Measurements from ENCODE around the gene ZSCAN5A.
"Not testable (repeated sequence)": the region's sequence is repeated elsewhere in the genome, so short reads cannot be mapped to it uniquely, and the experiment has no call there.

The ZSCAN5A gene

DNA sequence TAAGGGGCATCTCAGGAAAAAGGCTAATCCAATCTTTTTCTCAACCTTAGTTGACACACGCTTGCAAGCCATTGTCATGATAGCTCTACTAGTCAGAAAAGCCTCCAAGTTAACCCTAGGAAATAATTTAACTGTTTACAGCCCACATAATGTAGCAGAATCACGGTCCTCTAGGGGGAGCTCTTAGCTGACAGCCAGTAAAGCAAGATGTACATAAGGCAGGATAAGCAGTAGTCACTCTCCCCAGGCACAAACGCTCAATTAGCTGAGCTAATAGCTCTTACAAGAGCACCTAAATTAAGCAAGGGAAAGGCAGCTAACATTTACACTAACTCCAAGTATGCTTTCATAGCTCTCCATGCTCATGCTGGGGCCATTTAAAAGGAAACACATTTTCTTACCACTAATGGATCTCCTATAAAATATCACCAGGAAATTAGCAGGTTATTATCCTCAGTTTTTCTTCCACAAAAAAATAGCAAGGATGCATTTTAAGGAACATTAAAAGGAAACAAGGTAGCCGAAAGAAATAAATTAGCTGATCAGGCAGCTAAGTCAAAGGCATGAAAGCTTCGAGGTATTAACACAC lies 33.7 kb upstream of the ZSCAN5A start:
- TF ChIP-seq, protein P1, sequence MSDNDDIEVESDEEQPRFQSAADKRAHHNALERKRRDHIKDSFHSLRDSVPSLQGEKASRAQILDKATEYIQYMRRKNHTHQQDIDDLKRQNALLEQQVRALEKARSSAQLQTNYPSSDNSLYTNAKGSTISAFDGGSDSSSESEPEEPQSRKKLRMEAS (IDR thresholded peaks at IDR 0.05; ENCODE audit: low read depth, low read length), result no peak
- TF ChIP-seq, protein P2, sequence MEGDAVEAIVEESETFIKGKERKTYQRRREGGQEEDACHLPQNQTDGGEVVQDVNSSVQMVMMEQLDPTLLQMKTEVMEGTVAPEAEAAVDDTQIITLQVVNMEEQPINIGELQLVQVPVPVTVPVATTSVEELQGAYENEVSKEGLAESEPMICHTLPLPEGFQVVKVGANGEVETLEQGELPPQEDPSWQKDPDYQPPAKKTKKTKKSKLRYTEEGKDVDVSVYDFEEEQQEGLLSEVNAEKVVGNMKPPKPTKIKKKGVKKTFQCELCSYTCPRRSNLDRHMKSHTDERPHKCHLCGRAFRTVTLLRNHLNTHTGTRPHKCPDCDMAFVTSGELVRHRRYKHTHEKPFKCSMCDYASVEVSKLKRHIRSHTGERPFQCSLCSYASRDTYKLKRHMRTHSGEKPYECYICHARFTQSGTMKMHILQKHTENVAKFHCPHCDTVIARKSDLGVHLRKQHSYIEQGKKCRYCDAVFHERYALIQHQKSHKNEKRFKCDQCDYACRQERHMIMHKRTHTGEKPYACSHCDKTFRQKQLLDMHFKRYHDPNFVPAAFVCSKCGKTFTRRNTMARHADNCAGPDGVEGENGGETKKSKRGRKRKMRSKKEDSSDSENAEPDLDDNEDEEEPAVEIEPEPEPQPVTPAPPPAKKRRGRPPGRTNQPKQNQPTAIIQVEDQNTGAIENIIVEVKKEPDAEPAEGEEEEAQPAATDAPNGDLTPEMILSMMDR (IDR thresholded peaks at IDR 0.05; ENCODE audit: low read depth, low read length), result peak; percentile 37
- TF ChIP-seq POLR2A (IDR thresholded peaks at IDR 0.05; ENCODE audit: extremely low read depth, insufficient read length) (no peak), MYC (IDR thresholded peaks at IDR 0.05; ENCODE audit: low read depth, low read length) (no peak)
- H3K4me3 ChIP-seq (ENCODE audit: low read depth, low read length), result no peak overlapping the region
- peak; percentile 42 for DNase-seq (ENCODE audit: low read depth)

DNA sequence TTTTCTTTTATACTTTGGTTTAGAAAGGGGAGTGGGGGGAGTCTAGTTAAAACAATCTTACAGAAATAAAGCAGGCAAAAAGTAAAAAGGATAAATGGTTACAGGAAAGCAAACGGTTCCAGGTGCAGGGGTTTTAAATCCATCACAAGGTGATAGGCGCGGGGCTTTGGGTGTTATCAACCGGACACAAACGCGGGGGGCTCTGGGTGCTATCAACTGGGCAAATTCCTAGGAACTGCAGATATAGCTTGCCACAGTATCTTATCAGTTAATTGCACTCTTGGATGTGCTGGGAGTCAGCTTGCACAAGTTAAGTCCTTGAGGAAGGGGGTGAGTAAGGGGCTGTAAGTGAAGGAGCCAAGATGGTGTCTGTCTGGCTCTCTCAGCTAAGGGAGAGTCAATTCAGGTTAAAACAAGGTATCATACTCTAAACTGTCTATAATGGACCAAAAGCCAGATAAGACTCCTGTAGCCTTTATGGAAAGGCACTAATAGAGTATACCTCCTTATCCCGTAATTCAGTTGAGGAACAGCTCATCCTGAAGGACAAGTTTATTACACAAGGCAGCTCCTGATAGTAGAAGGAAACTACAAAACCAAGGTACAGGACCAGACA lies 32.6 kb upstream of the ZSCAN5A start:
- no peak overlapping the region for H3K4me3 ChIP-seq (ENCODE audit: low read depth, low read length)
- no peak for TF ChIP-seq POLR2A (IDR thresholded peaks at IDR 0.05; ENCODE audit: extremely low read depth, insufficient read length)
- TF ChIP-seq, protein P2 (IDR thresholded peaks at IDR 0.05; ENCODE audit: low read depth, low read length), result no peak
- no peak for DNase-seq (ENCODE audit: low read depth)

DNA sequence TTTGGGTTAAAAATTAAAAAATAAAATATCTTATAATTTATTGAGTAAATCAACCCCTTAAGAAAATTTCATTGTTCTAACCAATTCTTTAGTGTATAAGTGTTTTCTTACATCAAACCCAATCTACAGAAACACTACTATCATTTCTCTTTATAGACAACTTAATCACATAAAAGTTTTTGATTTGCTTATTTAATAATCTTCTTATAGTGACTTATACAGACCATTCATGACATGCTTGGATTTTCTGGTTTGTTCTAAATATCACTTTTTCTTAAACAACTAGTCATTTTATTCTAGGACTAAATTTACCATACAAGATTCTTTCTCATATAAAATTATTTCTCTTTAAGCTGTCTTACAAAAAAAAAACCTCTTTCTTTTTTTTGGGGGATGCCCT lies 27.3 kb upstream of the ZSCAN5A start:
- TF ChIP-seq MYC (IDR thresholded peaks at IDR 0.05; ENCODE audit: low read depth, low read length) (no peak), POLR2A (IDR thresholded peaks at IDR 0.05; ENCODE audit: extremely low read depth, insufficient read length) (no peak)
- TF ChIP-seq, protein P1 (IDR thresholded peaks at IDR 0.05; ENCODE audit: low read depth, low read length), result no peak
- TF ChIP-seq, protein P2 (IDR thresholded peaks at IDR 0.05; ENCODE audit: low read depth, low read length), result no peak
- no peak for DNase-seq (ENCODE audit: low read depth)
- no peak overlapping the region for H3K4me3 ChIP-seq (ENCODE audit: low read depth, low read length)

DNA sequence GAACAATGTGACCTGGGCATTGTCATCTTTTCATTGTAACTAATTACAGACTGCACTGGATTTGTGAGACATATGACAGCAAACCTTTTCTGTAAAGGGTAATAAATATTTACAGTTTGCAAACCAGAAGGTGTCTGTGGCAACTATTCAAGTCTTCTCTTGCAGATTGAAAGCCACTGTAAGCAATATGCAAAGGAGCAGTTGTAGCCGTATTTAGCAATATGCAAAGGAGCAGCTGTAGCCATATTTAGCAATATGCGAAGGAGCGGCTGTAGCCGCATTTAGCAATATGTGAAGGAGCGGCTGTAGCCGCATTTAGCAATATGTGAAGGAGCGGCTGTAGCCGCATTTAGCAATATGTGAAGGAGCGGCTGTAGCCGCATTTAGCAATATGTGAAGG lies 24.4 kb upstream of the ZSCAN5A start:
- H3K4me3 ChIP-seq (ENCODE audit: low read depth, low read length); DNase-seq (ENCODE audit: low read depth): not testable (repeated sequence)

DNA sequence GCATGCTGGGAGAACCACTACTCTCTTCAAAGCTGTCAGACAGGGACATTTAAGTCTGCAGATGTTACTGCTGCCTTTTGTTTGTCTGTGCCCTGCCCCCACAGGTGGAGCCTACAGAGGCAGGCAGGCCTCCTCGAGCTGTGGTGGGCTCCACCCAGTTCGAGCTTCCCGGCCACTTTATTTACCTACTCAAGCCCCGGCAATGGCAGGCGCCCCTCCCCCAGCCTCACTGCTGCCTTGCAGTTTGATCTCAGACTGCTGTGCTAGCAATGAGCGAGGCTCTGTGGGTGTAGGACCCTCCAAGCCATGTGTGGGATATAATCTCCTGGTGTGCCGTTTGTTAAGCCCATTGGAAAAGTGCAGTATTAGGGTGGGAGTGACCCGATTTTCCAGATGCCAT lies 22.4 kb upstream of the ZSCAN5A start:
- not testable (repeated sequence) for DNase-seq (ENCODE audit: low read depth); H3K4me3 ChIP-seq (ENCODE audit: low read depth, low read length)

DNA sequence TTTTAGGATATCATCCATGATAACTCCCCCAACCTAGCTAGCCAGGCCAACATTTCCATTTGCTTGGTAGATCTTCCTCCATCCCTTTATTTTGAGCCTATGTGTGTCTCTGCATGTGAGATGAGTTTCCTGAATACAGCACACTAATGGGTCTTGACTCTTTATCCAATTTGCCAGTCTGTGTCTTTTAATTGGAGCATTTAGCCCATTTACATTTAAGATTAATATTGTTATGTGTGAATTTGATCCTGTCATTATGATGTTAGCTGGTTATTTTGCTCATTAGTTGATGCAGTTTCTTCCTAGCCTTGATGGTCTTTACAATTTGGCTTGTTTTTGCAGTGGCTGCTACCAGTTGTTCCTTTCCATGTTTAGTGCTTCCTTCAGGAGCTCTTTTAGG lies 20.7 kb upstream of the ZSCAN5A start:
- not testable (repeated sequence) for H3K4me3 ChIP-seq (ENCODE audit: low read depth, low read length); DNase-seq (ENCODE audit: low read depth)

DNA sequence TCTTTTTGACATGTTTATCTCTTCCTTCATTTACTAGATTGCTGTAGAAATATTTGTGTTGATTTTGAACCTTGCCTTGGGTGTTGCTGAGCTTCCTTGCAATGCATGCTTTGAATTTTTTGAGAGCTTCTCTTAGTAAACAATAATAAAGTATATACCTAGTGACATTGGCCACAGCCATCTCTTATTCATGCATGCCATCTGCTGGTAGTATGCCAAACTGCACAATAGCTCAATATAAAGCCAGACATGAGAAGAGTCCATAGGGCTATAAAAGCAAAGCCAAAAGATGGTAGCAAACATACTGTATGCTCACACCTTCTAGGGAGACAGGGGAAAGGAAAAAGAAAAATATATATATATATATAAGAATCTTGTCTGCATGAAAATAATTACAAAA lies 18.9 kb upstream of the ZSCAN5A start:
- no peak for TF ChIP-seq MYC (IDR thresholded peaks at IDR 0.05; ENCODE audit: low read depth, low read length)
- TF ChIP-seq, protein P1 (IDR thresholded peaks at IDR 0.05; ENCODE audit: low read depth, low read length), result no peak
- TF ChIP-seq, protein P2 (IDR thresholded peaks at IDR 0.05; ENCODE audit: low read depth, low read length), result peak; percentile 51
- TF ChIP-seq POLR2A (IDR thresholded peaks at IDR 0.05; ENCODE audit: extremely low read depth, insufficient read length), result no peak
- peak; percentile 60 for DNase-seq (ENCODE audit: low read depth)
- H3K4me3 ChIP-seq (ENCODE audit: low read depth, low read length), result no peak overlapping the region
